Measurements from ENCODE around the gene SRR. TPM values are rescaled to one million over a fixed set of nuclear protein-coding genes. Genes with fewer than 3 reads are reported as not detected.

The SRR gene
- total RNA-seq, 1 donor from 2014 or later, result 12.2 TPM

DNA sequence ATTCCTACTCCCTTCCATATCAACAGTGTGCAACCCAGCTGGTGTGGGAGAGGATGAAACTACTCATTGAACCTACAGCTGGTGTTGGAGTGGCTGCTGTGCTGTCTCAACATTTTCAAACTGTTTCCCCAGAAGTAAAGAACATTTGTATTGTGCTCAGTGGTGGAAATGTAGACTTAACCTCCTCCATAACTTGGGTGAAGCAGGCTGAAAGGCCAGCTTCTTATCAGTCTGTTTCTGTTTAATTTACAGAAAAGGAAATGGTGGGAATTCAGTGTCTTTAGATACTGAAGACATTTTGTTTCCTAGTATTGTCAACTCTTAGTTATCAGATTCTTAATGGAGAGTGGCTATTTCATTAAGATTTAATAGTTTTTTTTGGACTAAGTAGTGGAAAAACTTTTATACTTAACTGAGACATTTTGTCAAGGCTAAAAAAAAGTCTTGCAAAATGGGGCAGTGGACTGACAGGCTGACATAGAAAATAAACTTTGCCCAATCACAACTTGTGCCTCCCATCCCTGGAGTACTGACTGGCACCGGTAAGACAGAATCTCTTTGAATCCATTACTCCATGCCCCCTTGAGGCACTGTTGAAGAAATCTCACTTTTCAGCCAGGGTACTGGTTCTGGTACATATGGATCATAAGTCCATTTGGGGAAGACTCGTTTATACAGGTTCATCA, 20.0 kb downstream of the SRR start:
- Histone ChIP-seq H3K36me3 (peaks cover 75% of the 10 kb centered on the region), H3K27me3 (ENCODE audit: low read depth) (no peaks in the 10 kb centered on the region), H3K9me3 (no peaks in the 10 kb centered on the region), H3K4me3 (no peak overlapping the region), H3K27ac (no peak overlapping the region), H3K4me1 (no peaks in the 10 kb centered on the region)
- TF ChIP-seq, protein P1, sequence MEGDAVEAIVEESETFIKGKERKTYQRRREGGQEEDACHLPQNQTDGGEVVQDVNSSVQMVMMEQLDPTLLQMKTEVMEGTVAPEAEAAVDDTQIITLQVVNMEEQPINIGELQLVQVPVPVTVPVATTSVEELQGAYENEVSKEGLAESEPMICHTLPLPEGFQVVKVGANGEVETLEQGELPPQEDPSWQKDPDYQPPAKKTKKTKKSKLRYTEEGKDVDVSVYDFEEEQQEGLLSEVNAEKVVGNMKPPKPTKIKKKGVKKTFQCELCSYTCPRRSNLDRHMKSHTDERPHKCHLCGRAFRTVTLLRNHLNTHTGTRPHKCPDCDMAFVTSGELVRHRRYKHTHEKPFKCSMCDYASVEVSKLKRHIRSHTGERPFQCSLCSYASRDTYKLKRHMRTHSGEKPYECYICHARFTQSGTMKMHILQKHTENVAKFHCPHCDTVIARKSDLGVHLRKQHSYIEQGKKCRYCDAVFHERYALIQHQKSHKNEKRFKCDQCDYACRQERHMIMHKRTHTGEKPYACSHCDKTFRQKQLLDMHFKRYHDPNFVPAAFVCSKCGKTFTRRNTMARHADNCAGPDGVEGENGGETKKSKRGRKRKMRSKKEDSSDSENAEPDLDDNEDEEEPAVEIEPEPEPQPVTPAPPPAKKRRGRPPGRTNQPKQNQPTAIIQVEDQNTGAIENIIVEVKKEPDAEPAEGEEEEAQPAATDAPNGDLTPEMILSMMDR (IDR thresholded peaks at IDR 0.05), result no peak
- ATAC-seq (no peak), DNase-seq (no peak)
- intact Hi-C loops (cut with DNase I), result no loop called here

DNA sequence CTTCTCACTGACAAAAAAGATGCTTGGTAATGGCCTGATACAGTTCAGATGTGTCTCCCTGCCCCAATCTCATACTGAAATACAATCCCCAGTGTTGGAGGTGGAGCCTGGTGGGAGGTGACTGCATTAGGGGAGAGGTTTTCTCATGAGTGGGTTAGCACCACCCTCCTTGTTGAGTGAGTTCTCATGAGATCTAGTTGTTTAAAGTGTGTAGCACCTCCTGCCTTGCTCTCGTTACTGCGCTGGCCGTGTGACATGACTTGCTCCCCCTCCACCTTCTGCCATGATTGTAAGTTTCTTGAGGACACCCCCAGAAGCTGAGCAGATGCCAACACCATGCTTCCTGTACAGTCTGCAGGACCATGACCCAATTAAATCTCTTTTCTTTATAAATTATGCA, 27.6 kb downstream of the SRR start:
- TF ChIP-seq, protein P1 (IDR thresholded peaks at IDR 0.05), result no peak
- ATAC-seq, result no peak
- H3K4me3 ChIP-seq, result no peak overlapping the region
- no peaks in the 10 kb centered on the region for H3K9me3 ChIP-seq
- peaks cover 10% of the 10 kb centered on the region for H3K4me1 ChIP-seq
- H3K36me3 ChIP-seq, result peaks cover 92% of the 10 kb centered on the region
- intact Hi-C loops (cut with DNase I), result no loop called here
- no peaks in the 10 kb centered on the region for H3K27me3 ChIP-seq (ENCODE audit: low read depth)
- no peak overlapping the region for H3K27ac ChIP-seq
- DNase-seq, result no peak

DNA sequence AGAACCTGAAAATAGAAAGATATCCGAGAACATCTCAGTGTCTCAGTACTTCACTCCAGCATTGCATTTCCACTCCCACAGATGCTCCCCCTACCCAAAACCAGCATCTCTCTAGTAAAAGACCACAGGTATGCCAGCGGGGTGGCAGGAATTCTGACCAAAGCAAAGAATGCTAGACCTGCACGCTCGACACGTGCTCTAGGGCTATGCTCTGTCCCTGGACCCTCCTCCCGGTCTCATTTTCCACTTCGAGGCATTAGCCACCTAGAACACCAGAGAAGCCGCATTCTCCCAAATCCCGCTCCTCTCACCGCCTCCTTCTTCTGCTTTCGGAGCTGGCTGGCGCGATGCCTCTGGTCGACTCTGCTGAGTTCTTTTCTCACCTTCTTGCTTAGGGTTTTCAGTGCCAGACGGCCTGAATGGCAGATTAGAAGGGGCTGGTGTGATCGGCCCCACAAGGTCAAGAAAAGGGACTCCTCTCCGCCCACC, 32.0 kb downstream of the SRR start:
- Histone ChIP-seq H3K36me3 (peaks cover 47% of the 10 kb centered on the region), H3K4me1 (peaks cover 14% of the 10 kb centered on the region), H3K9me3 (no peaks in the 10 kb centered on the region), H3K27ac (peak overlapping the region; percentile 84), H3K27me3 (ENCODE audit: low read depth) (no peaks in the 10 kb centered on the region), H3K4me3 (peak overlapping the region; percentile 86)
- intact Hi-C loops (cut with DNase I), result no loop called here
- DNase-seq (no peak), ATAC-seq (no peak)
- TF ChIP-seq, protein P1 (IDR thresholded peaks at IDR 0.05), result no peak

DNA sequence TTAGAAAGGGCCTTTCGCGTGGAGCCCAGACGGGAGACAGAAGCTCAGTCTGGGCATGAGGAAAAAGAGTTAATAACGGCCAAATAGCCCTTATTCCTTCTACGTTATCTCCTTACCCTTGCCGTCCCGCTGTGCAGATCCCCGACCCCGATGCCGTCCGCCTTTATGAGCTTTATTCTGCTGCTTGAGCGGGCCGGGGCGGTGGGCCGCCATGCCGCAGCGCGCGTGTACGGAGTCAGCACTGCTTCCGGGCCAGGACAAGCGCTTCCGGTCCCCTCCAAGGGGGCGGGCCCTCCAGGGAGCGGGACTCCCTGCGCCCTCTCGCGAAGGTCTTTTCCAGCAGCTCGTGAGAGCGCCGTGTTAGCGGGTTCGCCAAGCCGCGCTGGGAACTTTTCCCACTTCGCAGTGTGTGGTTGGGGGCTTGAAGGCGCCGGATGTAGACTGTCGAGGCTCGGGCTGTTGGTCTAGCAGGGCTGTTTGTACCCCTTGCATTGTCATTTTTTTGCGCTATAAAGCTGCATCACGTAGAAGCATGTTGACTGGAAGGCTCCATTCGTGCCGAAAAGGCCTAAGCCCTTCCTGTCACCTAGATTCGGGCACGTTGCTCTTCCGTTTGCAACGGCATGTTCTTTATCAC, 32.6 kb downstream of the SRR start, which contains the start of gene TSR1:
Gene TSR1 (minus strand): TSS at position 243 of the 637 bp plus-strand sequence. CDS start 30 bp downstream, at position 213.
- DNase-seq, result peak; percentile 93
- intact Hi-C loops (cut with DNase I), result no loop called here
- peak within 1 kb of the TSS; percentile 84 for H3K27ac ChIP-seq
- H3K36me3 ChIP-seq, result peaks cover 41% of the 10 kb centered on the region
- TF ChIP-seq, protein P1 (IDR thresholded peaks at IDR 0.05), result peak; percentile 39
- H3K4me3 ChIP-seq, result peak within 1 kb of the TSS; percentile 86
- no peaks in the 10 kb centered on the region for H3K27me3 ChIP-seq (ENCODE audit: low read depth)
- H3K4me1 ChIP-seq, result peaks cover 14% of the 10 kb centered on the region
- H3K9me3 ChIP-seq, result no peaks in the 10 kb centered on the region
- ATAC-seq, result peak; percentile 97

DNA sequence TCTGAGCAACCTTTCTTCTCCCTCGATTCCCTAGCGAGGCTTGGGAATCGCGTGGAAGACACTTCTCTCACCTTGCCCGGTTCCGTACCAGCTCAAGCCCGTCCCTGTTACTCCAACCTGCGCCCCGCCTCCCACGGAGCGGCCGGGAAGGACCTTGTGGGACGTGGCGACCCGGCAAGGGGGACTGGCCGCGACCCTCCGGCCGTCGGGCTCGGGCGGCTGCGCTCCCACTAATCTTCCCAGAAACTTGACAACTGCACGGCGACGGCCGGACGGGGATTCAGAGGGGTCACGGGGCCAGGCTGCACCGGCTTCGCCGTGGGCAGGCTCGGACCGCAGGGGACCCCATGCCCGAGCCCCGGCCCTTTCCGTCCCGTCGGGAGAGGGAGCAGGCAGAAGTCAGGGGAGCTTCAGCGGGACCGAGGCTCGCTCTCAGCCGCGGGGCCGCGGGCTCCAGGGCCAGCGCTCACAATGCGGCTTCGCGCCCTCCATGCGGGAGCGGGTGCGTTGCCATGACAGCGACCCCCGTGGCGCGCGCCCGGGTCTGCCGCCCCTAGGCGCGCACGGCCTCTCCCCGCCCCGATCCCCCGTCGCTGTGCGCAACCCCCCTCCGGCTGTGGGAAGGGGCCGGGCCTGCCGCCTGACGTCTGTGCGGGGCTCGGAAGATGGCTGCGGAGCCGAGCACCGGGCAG, 33.2 kb downstream of the SRR start, which contains the start of gene SGSM2:
Gene SGSM2 (plus strand): TSS at position 650 of the 692 bp plus-strand sequence. CDS start 188 bp downstream, outside the sequence.
- Histone ChIP-seq H3K4me1 (peaks cover 14% of the 10 kb centered on the region), H3K9me3 (no peaks in the 10 kb centered on the region), H3K27me3 (ENCODE audit: low read depth) (no peaks in the 10 kb centered on the region), H3K4me3 (peak within 1 kb of the TSS; percentile 86), H3K27ac (peak within 1 kb of the TSS; percentile 84), H3K36me3 (peaks cover 35% of the 10 kb centered on the region)
- peak; percentile 79 for DNase-seq
- intact Hi-C loops (cut with DNase I), result no loop called here
- peak; percentile 81 to 83 for ATAC-seq
- TF ChIP-seq, protein P1 (IDR thresholded peaks at IDR 0.05), result no peak

All from lower lobe of right lung (tissue), 2 donors.